Measurements from ENCODE around the gene NFIX. TPM values are rescaled to one million over a fixed set of nuclear protein-coding genes. Genes with fewer than 3 reads are reported as not detected.

Gene NFIX
- total and polyA plus RNA-seq, 9 of the 15 experiments (the other 6 are each of a cell fraction or from before 2014, with no cell fraction given), result 0.28 to 26.8 (median 5.4) TPM

- TF ChIP-seq NCOA6 (IDR thresholded peaks at IDR 0.05) (no peak), NR2C2 (CRISPR knock-in tag; IDR thresholded peaks at IDR 0.05) (no peak), NR2C2 (tag; IDR thresholded peaks at IDR 0.05) (peak; percentile 73), NFXL1 (CRISPR knock-in tag; IDR thresholded peaks at IDR 0.05) (no peak), RBM39 (optimal IDR thresholded peaks at IDR 0.05; ENCODE audit: low read depth, low read length) (no peak), CTCF (IDR thresholded peaks at IDR 0.05 in 2 of 3, conservative IDR thresholded peaks at IDR 0.05 in 1 of 3; ENCODE audit: insufficient read depth in 2 of 3, low read depth in 1 of 3, low read length in 3 of 3) (peak; percentile 53 to 71 (median 57)), PATZ1 (CRISPR knock-in tag; IDR thresholded peaks at IDR 0.05; ENCODE audit: borderline replicate concordance) (no peak), CXXC5 (CRISPR knock-in tag; IDR thresholded peaks at IDR 0.05) (peak; percentile 74), BRD4 (IDR thresholded peaks at IDR 0.05) (no peak), TAL1 (IDR thresholded peaks at IDR 0.05) (no peak), GABPB1 (CRISPR knock-in tag; IDR thresholded peaks at IDR 0.05) (no peak), IRF2 (CRISPR knock-in tag; IDR thresholded peaks at IDR 0.05) (no peak), PTTG1 (tag; IDR thresholded peaks at IDR 0.05; ENCODE audit: low read depth) (no peak), DDX20 (tag; IDR thresholded peaks at IDR 0.05; ENCODE audit: low read depth) (no peak), ZNF589 (CRISPR knock-in tag; IDR thresholded peaks at IDR 0.05; ENCODE audit: low read depth) (no peak), ZNF584 (CRISPR knock-in tag; IDR thresholded peaks at IDR 0.05; ENCODE audit: low read depth) (0 out of 2 replicates have a peak, but pooled peaks have one; percentile 33), ETS2 (tag; IDR thresholded peaks at IDR 0.05; ENCODE audit: borderline replicate concordance, poor library complexity, severe bottlenecking) (no peak), ZNF518B (CRISPR knock-in tag; IDR thresholded peaks at IDR 0.05) (no peak), ZNF232 (CRISPR knock-in tag; IDR thresholded peaks at IDR 0.05) (no peak), HMG20B (CRISPR knock-in tag; IDR thresholded peaks at IDR 0.05) (no peak), ZNF140 (CRISPR knock-in tag; IDR thresholded peaks at IDR 0.05) (no peak)
Measured at GRCh38 chr19:13095934-13096927, 101.0 kb downstream of the NFIX start (continued).
